T-helper 22 cell (primary cell): ENCODE data around the gene ABCF1.

ENCODE experiments used
- DNase-seq: peaks from one replicate; pipeline ENCODE4 v3.0.0-alpha.2; 2020; ENCODE audit warnings: low read depth

ABCF1 gene

GRCh38 chr6:30626484-30627366 is 55.5 kb downstream of the ABCF1 start, which contains the start of gene ATAT1:
Gene ATAT1, plus strand, starts transcription at chr6:30626874.
- peak; percentile 85 for DNase-seq

DNA sequence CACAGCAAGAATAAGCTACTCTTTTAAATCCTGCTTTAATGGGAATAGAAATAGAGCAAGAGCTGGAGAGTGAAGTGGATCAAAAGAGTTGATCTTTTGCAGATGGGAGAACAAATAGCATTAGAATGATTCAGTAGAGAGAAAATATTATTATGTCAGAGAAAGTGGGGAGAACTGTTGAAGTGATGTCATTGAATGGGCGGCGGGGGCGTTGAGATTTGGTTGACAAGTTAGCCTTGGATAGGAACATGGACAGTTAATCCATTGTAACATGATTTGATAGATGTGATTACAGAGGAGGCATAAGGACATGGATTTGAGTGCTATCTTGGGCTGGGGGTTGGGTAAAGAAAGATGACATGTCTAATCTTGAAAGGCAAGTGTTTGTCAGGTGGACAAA is 64.6 kb downstream of the ABCF1 start:
- DNase-seq, result no peak

DNA sequence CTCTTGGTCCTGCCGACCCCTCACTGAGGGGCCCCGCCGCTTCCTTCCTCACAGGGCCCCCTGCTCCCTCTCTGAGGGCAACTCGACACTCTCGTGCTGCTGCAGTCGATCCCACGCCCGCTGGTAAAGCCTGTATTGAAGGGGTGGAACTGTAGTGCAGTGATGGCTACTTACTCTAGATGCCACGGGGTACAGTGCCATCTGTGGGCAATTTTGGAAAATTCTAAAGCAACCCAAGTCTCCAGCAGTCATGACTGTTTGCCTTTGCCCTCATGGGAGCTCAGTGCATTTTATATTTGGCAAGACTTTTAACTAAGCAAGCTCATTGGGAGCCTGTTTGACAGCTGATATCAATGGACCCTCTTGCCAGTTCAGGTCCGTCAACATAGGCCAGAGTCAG is 69.2 kb downstream of the ABCF1 start:
- no peak for DNase-seq

GRCh38 chr6:30641048-30641447 is 69.8 kb downstream of the ABCF1 start:
- DNase-seq, result no peak
